HEK293T (cell line): ENCODE measurements around the gene TMEM98.

Experiments
- ARNT ChIP-seq: fragments of 450-650 bp; IDR thresholded peaks from 2 replicates; pipeline ENCODE4 v1.6.1; 2017; ENCODE audit warnings: mild to moderate bottlenecking
- CTBP1 ChIP-seq: fragments of 450-650 bp; IDR thresholded peaks from 2 replicates; pipeline ENCODE4 v1.6.1; 2016; ENCODE audit warnings: borderline replicate concordance
- ELF4 ChIP-seq: fragments of 450-650 bp; IDR thresholded peaks from 2 replicates; pipeline ENCODE4 v1.6.1; 2017; ENCODE audit warnings: antibody characterized with exemption
- FOXA1 ChIP-seq: fragments of 450-650 bp; IDR thresholded peaks from 2 replicates; pipeline ENCODE4 v1.6.1; 2016; ENCODE audit warnings: mild to moderate bottlenecking
- FOXK2 ChIP-seq: fragments of 450-650 bp; IDR thresholded peaks from 2 replicates; pipeline ENCODE4 v1.6.1; 2016; ENCODE audit warnings: mild to moderate bottlenecking
- FOXM1 ChIP-seq: fragments of 450-650 bp; IDR thresholded peaks from 2 replicates; pipeline ENCODE4 v1.6.1; 2017; ENCODE audit warnings: mild to moderate bottlenecking, borderline replicate concordance
- HDGF ChIP-seq: fragments of 450-650 bp; IDR thresholded peaks from 2 replicates; pipeline ENCODE4 v1.6.1; 2017; ENCODE audit warnings: antibody characterized with exemption, borderline replicate concordance
- NFRKB ChIP-seq: fragments of 450-650 bp; IDR thresholded peaks from 2 replicates; pipeline ENCODE4 v1.6.1; 2016; ENCODE audit warnings: mild to moderate bottlenecking, moderate library complexity
- SP1 ChIP-seq: fragments of 450-650 bp; IDR thresholded peaks from 2 replicates; pipeline ENCODE4 v1.6.1; 2017
- SUZ12 ChIP-seq: fragments of 450-650 bp; IDR thresholded peaks from 2 replicates; pipeline ENCODE4 v1.6.1; 2016; ENCODE audit warnings: mild to moderate bottlenecking
- ZNF384 ChIP-seq: fragments of 450-650 bp; IDR thresholded peaks from 2 replicates; pipeline ENCODE4 v1.6.1; 2016
- TF ChIP-seq, protein P1 (sequence below): fragments of 450-650 bp; IDR thresholded peaks from 2 replicates; pipeline ENCODE4 v1.6.1; 2016

DNA sequence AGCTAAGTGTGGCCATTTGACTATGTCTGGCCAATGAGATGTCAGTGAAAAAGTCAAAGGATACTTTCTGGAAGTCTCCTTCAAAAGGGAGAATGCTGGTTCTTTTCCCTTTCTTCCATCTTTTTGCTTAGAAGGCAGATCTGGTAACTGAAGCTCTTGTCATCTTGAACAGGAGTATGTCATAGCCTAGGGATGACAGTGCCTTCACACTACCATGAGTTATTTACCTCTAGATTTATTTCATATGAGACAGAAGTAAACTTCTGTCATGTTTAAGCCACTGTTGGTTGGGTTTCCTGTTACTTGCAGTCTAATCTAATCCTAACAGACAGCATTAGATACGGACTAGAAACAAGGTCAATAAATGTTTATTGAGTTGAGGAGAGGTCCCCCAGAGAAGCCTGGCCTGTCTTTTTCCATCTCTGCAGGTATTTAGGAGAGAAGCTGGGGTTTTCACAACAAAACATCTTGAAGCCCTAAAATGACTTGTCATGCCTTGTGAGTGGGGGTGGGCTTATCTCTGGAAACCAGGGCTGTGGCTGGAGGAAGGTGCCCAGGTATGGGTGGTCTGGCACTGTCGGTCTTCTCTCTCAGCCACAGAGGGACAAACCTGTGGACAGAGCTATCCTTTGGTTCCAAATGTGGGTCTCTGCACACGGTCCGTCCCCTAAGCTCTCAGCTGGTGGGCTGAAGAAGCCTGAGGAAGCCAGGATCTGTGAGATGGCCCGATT lies 28.5 kb downstream of the TMEM98 start:
- TF ChIP-seq ZNF384 (no peak), FOXK2 (no peak), FOXM1 (no peak), SUZ12 (no peak), SP1 (no peak), ELF4 (no peak), HDGF (no peak), FOXA1 (no peak), ARNT (no peak), CTBP1 (no peak), NFRKB (no peak)
- TF ChIP-seq, protein P1, sequence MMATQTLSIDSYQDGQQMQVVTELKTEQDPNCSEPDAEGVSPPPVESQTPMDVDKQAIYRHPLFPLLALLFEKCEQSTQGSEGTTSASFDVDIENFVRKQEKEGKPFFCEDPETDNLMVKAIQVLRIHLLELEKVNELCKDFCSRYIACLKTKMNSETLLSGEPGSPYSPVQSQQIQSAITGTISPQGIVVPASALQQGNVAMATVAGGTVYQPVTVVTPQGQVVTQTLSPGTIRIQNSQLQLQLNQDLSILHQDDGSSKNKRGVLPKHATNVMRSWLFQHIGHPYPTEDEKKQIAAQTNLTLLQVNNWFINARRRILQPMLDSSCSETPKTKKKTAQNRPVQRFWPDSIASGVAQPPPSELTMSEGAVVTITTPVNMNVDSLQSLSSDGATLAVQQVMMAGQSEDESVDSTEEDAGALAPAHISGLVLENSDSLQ = no peak
